Kasumi-1 (cell line): ENCODE results near the gene H6PD.

Source experiments
- DNase-seq, 2 experiments: peaks; one replicate each; lab custom pipeline; 2025; lab: John Stamatoyannopoulos, UW

The H6PD gene

DNA sequence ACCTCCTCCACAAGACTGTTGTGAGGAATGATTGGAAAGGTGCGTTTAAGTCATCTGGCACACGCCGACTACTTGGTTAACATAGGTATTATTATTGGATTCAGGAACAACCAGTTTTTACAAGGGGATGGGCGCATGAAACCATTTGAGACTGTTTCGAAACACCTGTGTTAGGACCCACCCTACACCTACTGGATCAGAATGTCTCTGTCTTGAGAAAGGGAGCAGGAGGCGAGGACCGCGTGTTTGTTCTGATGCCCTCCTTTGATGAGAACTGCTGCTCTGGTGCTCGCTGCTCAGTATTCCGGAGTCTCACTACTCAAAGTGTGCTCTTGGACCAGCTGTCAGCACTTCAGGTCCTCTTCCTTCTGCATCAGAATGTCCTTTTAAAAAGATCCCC, 7.3 kb downstream of the H6PD start:
- DNase-seq, result no peak

DNA sequence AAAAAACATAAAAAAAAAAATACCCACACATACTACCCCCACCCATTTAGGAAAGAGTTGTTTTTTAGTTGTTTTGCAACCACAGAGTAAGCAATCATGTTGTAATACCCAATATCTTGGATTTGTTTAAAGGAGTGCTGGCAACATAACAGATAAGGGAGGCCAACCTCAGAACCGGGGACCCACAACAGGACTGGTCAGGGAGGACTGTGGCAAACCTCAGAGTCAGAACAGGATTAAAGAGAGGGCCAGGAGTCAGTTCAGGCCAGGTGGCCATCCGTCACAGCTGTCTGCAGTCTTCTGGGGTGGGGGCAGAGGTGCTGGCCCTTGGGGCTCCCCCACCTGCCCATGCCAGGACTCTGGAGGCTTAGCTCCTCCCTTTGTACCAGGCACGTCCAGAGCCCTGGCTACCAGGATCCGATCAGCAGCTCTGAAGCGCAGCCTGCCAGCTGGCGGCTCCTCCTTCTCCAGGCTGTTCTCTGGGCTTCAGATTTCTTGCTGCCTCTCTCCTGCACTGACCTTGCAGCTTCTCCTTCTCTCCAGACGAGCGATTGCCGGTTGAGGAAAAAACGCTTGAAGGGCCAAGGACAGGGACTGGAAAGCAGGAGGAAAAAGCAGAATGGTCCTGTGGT, 7.9 kb downstream of the H6PD start:
- no peak for DNase-seq

DNA sequence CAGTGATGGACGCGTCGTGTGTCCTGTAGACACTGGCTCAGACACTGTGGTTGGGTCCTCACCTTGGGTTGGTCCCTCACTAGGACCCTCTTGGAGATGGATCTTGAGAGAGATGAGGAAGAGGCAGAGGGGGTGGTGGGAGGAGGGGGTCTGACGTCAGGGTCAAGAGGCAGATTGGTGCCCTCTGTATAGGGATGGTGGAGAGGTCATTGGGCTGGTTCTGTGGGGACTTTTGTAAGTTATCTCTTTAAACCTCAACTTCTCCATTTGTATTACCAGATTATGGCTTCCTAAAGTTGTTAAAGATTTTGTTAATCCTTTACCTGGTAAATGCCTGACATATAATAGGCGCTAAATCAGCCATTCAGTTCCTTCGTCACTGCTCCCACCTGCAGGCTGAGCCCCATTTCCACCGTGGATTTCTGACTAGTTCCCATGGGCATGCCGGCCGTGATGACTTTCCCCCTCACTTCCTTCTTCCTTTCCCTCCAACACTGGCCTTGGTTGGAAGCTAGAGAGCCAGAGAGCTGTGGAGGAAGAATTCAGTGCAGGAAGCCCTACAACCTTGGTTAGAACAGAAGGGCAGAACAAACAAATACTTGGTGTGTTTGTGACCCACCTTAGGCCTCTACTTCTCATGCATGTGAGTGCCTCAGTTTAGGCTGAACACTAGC, 8.6 kb downstream of the H6PD start:
- no peak for DNase-seq

DNA sequence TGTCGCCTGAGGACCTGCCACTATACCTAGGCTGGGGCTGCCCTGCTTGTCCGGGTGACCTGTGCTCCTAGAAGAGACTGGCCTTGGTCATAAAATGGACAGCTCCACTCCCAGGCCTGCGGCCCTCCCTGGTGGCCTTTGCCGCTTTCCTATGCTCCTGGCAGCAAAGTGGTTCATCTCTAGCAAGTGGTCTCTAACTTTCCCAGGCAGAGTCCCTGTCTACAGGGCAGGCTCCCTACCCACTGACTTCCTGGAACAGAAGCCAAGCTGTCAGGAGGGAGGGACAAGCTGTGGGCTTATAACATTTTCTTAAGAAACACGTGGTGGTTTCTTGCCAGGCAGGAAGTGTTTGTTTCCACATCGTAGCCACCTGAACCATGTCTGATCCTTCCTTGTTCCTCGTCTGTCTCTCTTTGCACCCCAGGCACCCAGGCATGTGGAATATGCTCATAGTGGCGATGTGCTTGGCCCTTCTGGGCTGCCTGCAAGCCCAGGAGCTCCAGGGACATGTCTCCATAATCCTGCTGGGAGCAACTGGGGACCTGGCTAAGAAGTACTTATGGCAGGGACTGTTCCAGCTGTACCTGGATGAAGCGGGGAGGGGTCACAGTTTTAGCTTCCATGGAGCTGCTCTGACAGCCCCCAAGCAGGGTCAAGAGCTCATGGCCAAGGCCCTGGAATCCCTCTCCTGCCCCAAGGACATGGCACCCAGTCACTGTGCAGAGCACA, 10.1 kb downstream of the H6PD start:
- DNase-seq, result peak; percentile 45 to 66

DNA sequence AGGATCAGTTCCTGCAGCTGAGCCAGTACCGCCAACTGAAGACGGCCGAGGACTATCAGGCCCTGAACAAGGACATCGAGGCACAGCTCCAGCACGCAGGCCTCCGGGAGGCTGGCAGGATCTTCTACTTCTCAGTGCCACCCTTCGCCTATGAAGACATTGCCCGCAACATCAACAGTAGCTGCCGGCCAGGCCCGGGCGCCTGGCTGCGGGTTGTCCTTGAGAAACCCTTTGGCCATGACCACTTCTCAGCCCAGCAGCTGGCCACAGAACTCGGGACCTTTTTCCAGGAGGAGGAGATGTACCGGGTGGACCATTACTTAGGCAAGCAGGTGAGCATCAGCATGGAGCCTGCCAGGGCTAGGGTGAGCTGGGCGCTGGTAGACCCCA, 10.7 kb downstream of the H6PD start:
- DNase-seq, result no peak

DNA sequence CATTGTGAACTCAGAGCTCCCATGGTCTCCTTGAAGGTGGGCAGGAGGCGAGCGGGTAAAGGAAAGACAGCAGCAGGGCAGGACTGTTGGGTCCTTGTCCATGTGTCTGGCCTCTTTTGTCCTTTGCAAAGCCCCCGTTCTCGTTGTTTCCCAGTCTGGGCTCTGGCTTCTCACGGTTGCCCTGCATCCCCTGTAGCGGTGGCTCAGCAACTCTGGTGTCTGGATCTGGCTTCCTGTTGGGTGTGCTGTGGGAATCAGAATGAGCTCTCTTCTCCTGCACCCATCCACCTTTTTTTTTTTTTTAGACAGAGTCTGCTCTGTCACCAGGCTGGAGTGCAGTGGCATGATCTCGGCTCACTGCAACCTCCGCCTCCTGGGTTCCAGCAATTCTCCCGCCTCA, 11.1 kb downstream of the H6PD start:
- no peak for DNase-seq

DNA sequence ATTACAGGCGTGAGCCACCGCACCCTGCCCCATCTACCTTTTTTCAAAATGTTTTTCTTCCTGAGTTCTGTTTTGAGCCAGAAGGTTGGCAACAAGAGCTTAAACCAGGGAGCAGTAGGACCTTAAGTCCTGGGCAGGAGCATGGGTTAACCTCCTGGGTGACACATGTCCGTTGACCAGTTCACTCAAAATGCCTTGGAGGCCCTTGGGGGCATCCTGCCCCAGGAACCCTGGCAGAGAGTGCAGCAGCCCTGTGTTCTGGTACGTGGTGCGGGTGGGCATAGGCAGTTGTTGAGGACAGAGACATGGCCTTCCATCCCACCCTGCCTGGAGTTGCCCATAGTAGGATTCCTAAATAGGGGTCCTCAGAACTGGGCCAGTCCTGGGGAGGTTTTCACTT, 11.6 kb downstream of the H6PD start:
- DNase-seq, result no peak

DNA sequence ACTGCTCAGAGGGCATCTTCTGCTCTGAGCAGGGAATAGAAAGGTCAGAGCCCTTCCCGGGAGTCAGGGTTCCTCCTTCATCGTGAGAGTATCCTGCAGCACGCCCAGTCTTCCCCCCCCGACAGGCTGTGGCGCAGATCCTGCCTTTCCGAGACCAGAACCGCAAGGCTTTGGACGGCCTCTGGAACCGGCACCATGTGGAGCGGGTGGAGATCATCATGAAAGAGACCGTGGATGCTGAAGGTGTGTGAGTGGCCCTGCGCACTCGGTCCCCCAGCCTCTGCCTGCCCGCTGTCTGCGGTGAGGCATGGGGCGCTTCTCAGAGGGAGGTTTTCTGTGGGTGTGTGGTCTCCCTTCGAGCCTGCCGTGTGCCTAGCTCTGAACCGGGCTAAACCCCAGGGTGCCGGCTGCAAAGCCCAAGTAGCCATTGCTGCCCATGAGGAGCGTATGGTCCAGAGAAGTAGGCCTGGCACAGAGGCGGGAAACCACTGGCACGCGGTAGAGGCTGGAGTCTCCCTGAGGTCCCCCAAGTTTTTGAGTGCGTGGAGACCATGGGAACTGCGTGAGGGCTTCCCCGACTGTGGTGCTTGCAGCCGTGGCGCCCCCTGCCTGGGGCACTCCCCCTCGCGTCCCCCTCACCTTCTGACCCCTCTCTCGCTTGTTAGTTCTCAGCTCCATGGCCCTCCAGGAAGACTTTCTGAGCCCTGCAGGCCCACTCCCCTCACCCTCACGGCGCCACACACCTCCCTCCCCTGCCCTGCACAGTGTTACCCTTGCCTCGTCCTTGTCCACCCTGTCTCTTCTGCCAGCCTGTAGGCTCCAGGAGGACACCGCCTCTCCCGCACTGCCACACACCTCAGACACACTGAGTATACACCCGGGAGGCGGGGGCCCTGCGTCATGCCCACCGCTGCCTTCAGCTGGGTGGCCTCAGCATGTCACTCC, 12.5 kb downstream of the H6PD start:
- no peak for DNase-seq

DNA sequence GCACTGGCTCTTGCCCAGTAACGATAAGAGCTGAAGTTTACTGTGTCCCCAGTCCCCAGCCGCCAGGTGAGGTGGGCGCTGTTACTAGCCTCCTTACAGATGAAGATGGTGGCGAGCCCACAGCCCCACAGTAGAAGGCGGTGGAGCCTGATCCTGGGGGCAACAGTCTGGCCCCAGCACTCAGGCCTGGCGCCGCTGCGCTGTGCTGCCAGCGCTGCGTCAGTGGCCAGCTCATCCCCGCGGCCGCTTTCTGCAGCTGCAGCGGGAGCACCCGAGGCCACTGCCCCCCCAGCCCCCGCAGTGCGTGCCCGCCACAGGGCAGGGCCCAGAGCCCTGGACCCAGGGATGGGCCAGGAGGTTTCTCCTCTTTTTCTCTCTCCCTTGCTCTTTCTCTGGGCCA, 13.3 kb downstream of the H6PD start:
- DNase-seq, result no peak

DNA sequence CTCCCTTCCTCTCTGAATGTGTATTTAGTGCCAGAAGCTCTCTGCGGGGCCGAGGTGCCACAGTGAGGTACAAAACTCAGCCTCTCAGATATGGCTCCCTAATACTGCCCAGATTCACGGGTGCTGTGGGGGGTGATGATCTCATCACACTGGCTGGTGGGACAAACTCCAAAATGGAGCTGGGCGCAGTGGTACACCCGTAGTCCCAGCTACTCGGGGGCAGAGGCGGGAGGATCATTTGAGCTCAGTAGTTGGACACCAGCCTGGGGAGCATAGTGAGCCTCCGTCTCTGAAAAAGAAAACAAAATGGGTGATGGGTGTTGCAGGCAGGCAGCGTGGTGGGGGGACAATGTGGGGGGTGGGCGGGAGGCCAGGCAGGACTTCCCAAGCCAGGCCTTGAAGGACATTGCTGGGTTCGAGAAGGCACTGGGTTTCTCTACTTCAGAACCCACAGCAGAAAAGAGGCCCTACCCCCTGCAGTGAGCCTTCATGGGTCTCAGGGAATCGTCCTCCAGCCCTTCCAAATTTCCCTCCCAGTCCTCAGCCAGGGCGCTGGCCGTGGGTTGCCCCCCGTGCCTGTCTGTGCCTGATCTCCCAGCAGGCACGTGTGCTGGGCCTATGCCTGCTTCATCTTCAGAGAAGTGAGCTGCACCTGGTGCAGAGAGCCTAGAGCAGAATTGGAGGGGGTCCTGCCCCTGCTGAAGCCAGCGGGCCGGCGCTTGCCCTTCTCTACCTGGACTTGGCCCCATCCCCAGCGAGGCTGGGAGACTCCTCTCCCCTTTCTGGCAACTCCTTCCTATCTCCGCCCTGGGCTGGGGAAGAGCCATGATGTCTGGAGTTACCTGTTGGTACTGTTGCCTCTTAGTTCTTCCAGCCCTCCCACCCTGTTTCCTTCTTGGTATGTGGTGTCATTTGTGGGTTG, 14.0 kb downstream of the H6PD start:
- DNase-seq, result no peak

DNA sequence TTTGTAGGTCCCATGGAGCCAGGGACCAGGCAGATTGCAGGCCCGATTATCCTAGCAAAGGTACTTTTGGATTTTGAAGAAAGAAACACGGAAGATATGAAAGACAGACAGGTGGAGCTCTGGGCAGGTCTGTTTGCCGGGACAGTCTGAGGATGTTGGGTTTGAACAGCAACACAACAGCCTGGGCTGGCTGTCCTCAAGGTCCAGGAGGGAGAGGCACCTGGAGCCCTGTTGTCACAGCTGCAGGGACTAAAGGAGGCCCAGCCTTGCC, 14.6 kb downstream of the H6PD start:
- DNase-seq, result no peak

DNA sequence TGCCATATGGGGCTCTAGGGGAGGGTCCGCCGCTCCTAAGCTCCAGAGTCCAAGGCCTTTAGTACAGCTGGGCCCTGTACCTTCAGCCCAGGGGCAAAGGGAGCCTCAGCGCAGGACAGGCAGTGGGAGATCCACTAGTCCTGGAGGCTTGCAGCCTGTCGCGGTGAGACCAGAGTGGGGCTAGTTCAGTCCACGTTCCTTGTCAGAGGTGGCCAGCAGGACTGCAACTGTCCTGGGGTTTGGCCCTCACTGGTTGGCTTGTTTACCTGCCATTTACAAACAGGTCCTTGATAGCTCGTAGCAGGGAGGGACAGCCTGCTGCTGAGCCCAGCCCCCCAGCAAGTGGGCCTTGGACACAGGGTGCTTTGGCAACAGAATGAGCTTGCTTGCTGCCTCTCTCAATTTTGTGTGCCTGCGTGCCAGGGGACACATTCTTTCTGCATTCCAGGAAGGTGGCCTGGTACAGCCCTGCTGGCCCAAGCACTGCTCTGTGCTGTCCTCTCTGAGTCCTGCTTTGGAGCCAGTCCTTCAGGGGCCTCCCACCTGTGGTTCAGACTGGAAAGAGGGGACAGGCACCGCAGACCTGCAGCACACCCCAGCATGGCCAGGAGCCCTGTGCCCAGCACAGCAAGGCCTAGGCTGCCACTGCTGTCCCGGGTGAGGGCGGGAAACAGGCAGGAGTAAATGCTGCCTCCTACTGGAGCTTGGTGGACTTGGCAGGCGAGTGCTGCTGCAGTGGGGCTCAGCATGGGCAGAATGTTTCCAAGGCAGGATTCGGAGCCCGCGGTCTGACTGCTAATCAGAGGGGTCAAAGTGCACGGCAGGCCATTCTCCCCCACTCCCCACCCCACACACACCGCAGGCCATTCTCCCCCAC, 15.2 kb downstream of the H6PD start:
- DNase-seq, result peak; percentile 7 to 38

DNA sequence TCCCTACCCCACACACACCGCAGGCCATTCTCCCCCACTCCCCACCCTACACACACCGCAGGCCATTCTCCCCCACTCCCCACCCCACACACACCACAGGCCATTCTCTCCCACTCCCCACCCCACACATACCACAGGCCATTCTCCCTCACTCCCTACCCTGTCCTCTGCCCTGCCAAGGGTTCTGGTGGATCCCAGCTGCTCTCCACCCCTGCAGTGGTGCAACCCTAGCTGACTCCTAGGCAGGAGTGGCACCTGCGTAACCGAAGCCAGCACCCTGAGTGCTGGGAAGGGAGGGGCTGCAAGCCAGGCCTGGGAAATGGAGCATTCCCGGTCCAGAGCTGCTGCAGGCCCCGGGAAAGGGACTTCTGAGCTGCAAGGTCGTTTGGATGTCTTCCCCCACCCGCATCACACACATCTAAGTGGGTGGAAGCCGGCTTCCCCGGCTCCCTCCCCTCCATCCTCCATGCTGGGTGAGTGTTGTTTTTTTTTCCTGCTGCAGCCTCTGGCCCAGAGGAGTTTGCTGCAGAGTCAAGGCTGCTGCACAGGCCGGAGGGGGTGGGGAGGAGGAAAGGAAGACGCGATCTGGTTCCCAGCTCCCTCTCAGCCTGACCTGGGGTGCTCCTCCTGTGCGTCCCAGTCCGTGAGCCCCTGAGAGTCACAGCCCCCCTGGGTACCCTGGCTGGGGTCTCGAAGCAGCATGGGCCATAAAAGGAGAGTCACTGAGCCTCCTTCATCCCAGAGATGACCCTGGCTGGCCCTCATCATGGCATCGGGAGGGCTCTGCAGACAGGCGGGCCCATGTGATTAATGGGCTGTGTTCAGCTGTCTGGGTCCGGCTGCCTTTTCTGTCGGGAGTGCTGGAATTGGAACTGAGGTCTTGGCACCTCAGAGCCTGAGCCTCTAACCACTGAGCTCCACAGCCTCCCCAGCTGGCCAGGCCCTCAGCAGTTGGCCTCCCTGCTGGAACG, 16.1 kb downstream of the H6PD start:
- no peak for DNase-seq

DNA sequence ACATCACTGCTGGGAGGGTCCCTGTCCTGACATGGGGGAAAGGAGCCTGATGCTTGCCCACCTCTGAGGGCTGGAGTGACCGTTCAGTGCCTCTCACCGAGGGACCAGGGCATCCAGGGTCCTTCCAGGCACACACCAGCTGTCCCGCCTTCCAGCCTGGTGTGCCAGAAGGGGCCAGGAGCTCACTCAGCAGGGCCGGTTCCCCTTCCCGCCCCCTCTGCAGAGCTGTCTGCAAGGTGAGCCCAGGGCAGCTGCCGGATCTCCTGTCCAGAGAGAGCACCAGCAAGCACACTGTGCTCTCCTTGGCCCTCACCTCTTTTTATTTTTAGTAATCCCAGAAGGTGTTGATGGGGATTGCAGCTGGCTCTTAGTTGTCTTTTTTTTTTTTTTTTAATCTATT, 16.9 kb downstream of the H6PD start:
- no peak for DNase-seq

DNA sequence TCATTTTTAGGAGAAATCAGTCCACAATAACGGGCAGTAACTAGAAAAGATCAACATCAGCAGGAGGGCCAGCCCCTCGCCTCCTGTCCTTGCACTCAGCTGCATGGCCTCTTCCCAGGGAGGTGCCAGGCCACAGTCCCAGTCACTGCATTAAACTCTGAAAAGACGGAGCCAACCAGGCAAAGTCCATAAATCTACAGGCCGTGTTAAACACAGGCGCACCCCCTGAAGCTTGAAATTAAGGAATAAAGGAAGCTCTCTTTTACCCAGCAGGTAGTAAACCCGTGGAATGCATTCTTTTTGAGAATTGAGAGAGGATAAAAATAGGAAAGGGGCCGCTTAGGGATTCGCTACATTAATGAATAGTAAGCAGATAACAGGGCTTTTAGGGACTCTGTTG, 18.4 kb downstream of the H6PD start:
- no peak for DNase-seq

DNA sequence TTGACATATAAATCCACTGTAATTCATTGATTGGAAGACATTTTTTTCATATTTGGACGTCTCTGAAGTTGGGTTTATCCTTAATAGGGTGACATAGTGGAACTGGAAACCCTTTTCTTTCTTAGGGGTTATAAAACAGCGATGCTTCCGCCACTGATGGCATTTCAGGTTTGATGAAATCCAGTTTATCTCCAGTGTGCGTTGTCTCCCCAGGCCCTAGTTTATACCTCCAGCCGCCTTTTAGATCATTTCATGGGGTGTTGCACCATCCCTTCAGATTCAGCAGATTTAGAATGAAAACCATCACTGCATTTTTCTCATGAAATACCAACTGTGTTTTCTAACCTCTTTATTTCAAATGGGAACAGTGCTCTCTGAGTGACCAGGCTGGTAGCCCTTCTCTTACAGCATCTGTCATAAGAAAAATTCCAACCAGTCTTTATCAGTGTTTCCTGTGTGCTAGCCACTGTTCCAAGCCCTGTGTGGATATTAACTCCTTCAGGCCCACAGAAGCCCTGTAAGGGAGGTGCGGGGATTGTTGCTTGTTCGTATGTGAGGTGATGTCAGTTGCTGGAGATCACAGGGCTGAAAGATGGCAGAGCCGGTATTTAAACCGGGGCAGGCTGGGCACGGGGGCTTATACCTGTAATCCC, 19.0 kb downstream of the H6PD start:
- no peak for DNase-seq

DNA sequence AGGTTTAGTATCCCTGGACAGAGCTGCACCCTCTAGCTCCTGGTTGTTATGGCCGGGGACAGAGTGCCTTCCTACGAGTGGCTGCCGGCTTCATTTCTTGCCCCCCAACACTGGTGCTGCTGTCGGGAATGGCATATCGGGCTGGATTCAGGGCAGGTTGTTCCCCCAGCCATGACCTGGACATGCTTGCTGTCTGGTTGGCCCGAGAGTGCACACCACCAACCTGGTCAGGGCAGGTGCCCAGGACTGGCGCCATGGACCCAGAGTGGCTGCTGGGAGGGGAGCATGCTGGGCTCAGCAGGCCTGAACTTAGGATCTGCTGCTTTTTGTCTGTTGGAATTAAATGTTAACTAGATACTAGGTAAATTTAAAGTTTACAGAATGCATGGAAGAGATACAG, 21.8 kb downstream of the H6PD start:
- no peak for DNase-seq

DNA sequence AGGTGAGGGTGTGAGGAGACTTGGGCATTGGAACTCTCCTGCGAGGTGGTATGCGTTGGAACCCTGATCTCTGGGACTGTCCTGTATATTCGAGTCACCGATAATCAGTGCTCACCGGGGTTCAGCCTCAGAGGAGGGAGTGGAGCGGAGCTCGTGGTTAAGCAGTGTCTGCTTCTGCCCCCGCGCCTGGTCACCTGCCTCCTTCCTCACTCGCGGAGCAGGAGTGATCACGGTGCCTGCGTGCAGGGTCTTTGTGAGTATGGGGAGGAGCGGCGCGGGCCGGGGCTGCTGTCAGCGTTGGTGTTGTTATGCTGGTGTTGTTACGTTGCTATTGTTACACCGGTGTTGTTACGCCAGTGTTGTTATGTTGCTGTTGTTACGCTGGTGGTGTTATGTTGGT, 23.3 kb downstream of the H6PD start:
- no peak for DNase-seq

DNA sequence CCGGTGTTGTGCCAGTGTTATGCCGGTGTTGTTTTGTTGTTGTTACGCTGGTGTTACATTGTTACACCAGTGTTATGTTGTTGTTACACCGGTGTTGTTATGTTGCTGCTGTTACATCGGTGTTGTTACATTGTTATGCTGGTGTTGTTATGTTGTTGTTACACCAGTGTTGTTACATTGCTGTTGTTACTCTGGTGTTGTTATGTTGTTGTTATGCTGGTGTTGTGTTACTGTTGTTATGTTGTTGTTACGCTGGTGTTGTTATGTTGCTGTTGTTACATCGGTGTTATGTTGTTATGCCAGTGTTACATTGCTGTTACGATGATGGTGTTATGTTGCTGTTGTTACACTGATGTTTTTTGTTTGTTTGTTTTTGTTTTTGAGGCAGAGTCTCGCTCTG, 24.1 kb downstream of the H6PD start:
- no peak for DNase-seq
